D341Med (cell line): ENCODE results near the gene GABBR2.

Source experiments
- DNase-seq: peaks from one replicate; pipeline ENCODE4 v3.0.0; 2012; ENCODE audit warnings: low spot score

GABBR2 gene

GRCh38 chr9:98721643-98722042 lies 12.9 kb upstream of the GABBR2 start:
- no peak for DNase-seq

- no peak for DNase-seq
Measured at GRCh38 chr9:98720402-98720801, 11.7 kb upstream of the GABBR2 start.

GRCh38 chr9:98719055-98719454 lies 10.3 kb upstream of the GABBR2 start:
- DNase-seq: no peak

- no peak for DNase-seq
Measured at GRCh38 chr9:98714833-98715232, 6.1 kb upstream of the GABBR2 start.

- no peak for DNase-seq
Measured at GRCh38 chr9:98712987-98713386, 4.3 kb upstream of the GABBR2 start.

GRCh38 chr9:98709968-98710965 lies 1.5 kb upstream of the GABBR2 start:
- no peak for DNase-seq

GRCh38 chr9:98708103-98708932 lies 417 bp downstream of the GABBR2 start:
- DNase-seq: peak; percentile 70

GRCh38 chr9:98707166-98708102 lies 1.3 kb downstream of the GABBR2 start:
- peak; percentile 85 for DNase-seq

- DNase-seq: peak; percentile 38
Measured at GRCh38 chr9:98706651-98707165, 2.0 kb downstream of the GABBR2 start.

- DNase-seq: no peak
Measured at GRCh38 chr9:98702835-98703380, 5.8 kb downstream of the GABBR2 start.

GRCh38 chr9:98702340-98702739 lies 6.4 kb downstream of the GABBR2 start:
- DNase-seq: no peak

GRCh38 chr9:98701576-98701975 lies 7.2 kb downstream of the GABBR2 start:
- DNase-seq: no peak

GRCh38 chr9:98700801-98701200 lies 7.9 kb downstream of the GABBR2 start:
- no peak for DNase-seq

GRCh38 chr9:98698856-98699255 lies 9.9 kb downstream of the GABBR2 start:
- DNase-seq: no peak

GRCh38 chr9:98694943-98695342 lies 13.8 kb downstream of the GABBR2 start:
- no peak for DNase-seq

GRCh38 chr9:98692392-98692791 lies 16.3 kb downstream of the GABBR2 start:
- no peak for DNase-seq

- no peak for DNase-seq
Measured at GRCh38 chr9:98691890-98692289, 16.8 kb downstream of the GABBR2 start.

- DNase-seq: no peak
Measured at GRCh38 chr9:98690686-98691085, 18.0 kb downstream of the GABBR2 start.

GRCh38 chr9:98688710-98689495 lies 19.8 kb downstream of the GABBR2 start:
- no peak for DNase-seq

GRCh38 chr9:98687911-98688310 lies 20.8 kb downstream of the GABBR2 start:
- no peak for DNase-seq
